Measurements from ENCODE around the gene DAPK1.

DAPK1 gene

GRCh38 chr9:87516926-87517290, 19.2 kb downstream of the DAPK1 start:
- no peak for DNase-seq (ENCODE audit: low read depth)

- DNase-seq (ENCODE audit: low read depth) = no peak
Measured at GRCh38 chr9:87517732-87518131, 20.1 kb downstream of the DAPK1 start.

GRCh38 chr9:87518702-87519335, 21.2 kb downstream of the DAPK1 start:
- peak; percentile 70 for DNase-seq (ENCODE audit: low read depth)

- no peak for DNase-seq (ENCODE audit: low read depth)
Measured at GRCh38 chr9:87519461-87519860, 21.8 kb downstream of the DAPK1 start.

- no peak for DNase-seq (ENCODE audit: low read depth)
Measured at GRCh38 chr9:87520172-87520683, 22.6 kb downstream of the DAPK1 start.

- DNase-seq (ENCODE audit: low read depth) = no peak
Measured at GRCh38 chr9:87521834-87522233, 24.2 kb downstream of the DAPK1 start.

GRCh38 chr9:87524061-87524460, 26.4 kb downstream of the DAPK1 start:
- no peak for DNase-seq (ENCODE audit: low read depth)

GRCh38 chr9:87525546-87526303, 28.1 kb downstream of the DAPK1 start:
- DNase-seq (ENCODE audit: low read depth) = no peak

GRCh38 chr9:87527211-87527916, 29.7 kb downstream of the DAPK1 start:
- no peak for DNase-seq (ENCODE audit: low read depth)

GRCh38 chr9:87528969-87529368, 31.3 kb downstream of the DAPK1 start:
- no peak for DNase-seq (ENCODE audit: low read depth)

- no peak for DNase-seq (ENCODE audit: low read depth)
Measured at GRCh38 chr9:87529671-87530070, 32.0 kb downstream of the DAPK1 start.

GRCh38 chr9:87530716-87531115, 33.0 kb downstream of the DAPK1 start:
- no peak for DNase-seq (ENCODE audit: low read depth)

GRCh38 chr9:87531370-87532295, 34.0 kb downstream of the DAPK1 start:
- no peak for DNase-seq (ENCODE audit: low read depth)

GRCh38 chr9:87533271-87533670, 35.6 kb downstream of the DAPK1 start:
- no peak for DNase-seq (ENCODE audit: low read depth)

GRCh38 chr9:87534036-87534435, 36.4 kb downstream of the DAPK1 start:
- no peak for DNase-seq (ENCODE audit: low read depth)

- no peak for DNase-seq (ENCODE audit: low read depth)
Measured at GRCh38 chr9:87534957-87535356, 37.3 kb downstream of the DAPK1 start.

- DNase-seq (ENCODE audit: low read depth) = no peak
Measured at GRCh38 chr9:87535817-87536539, 38.3 kb downstream of the DAPK1 start.

- no peak for DNase-seq (ENCODE audit: low read depth)
Measured at GRCh38 chr9:87537625-87538024, 40.0 kb downstream of the DAPK1 start.

- DNase-seq (ENCODE audit: low read depth) = no peak
Measured at GRCh38 chr9:87540444-87541105, 42.9 kb downstream of the DAPK1 start.

GRCh38 chr9:87541663-87542062, 44.0 kb downstream of the DAPK1 start:
- DNase-seq (ENCODE audit: low read depth) = no peak

- DNase-seq (ENCODE audit: low read depth) = no peak
Measured at GRCh38 chr9:87542141-87542540, 44.5 kb downstream of the DAPK1 start.
